ENCODE data around the gene TAS2R40.

TAS2R40 gene

GRCh38 chr7:143217806-143218205 lies 4.0 kb upstream of the TAS2R40 start:
- DNase-seq (ENCODE audit: low spot score): no peak
- TF ChIP-seq CTCF (conservative IDR thresholded peaks at IDR 0.05; ENCODE audit: low read depth): no peak
- ChIA-PET POLR2A (ENCODE audit: low non-redundant PET) (no interaction called here), CTCF (no interaction called here)
- H3K27ac ChIP-seq: no peak overlapping the region

- no peak overlapping the region for H3K27ac ChIP-seq
- CTCF ChIA-PET: no interaction called here
- POLR2A ChIA-PET (ENCODE audit: low non-redundant PET): no interaction called here
- no peak for TF ChIP-seq CTCF (conservative IDR thresholded peaks at IDR 0.05; ENCODE audit: low read depth)
- DNase-seq (ENCODE audit: low spot score): no peak
Observed at GRCh38 chr7:143221286-143221685, 551 bp upstream of the TAS2R40 start.

GRCh38 chr7:143222782-143223181 lies 945 bp downstream of the TAS2R40 start:
- ChIA-PET POLR2A (ENCODE audit: low non-redundant PET) (no interaction called here), CTCF (no interaction called here)
- DNase-seq (ENCODE audit: low spot score): no peak
- no peak for TF ChIP-seq CTCF (conservative IDR thresholded peaks at IDR 0.05; ENCODE audit: low read depth)
- H3K27ac ChIP-seq: no peak overlapping the region

GRCh38 chr7:143223784-143224183 lies 1.9 kb downstream of the TAS2R40 start:
- no peak for TF ChIP-seq CTCF (conservative IDR thresholded peaks at IDR 0.05; ENCODE audit: low read depth)
- ChIA-PET POLR2A (ENCODE audit: low non-redundant PET) (no interaction called here), CTCF (interaction anchor here (0.9 kb wide), 1 partner anchor 17 kb away, joined by 4 read pairs; no protein-coding TSS in a partner anchor)
- no peak overlapping the region for H3K27ac ChIP-seq
- DNase-seq (ENCODE audit: low spot score): no peak

GRCh38 chr7:143225047-143225446 lies 3.2 kb downstream of the TAS2R40 start:
- ChIA-PET CTCF (no interaction called here), POLR2A (ENCODE audit: low non-redundant PET) (no interaction called here)
- DNase-seq (ENCODE audit: low spot score): no peak
- no peak for TF ChIP-seq CTCF (conservative IDR thresholded peaks at IDR 0.05; ENCODE audit: low read depth)
- H3K27ac ChIP-seq: no peak overlapping the region

- DNase-seq (ENCODE audit: low spot score): no peak
- no peak overlapping the region for H3K27ac ChIP-seq
- POLR2A ChIA-PET (ENCODE audit: low non-redundant PET): no interaction called here
- no peak for TF ChIP-seq CTCF (conservative IDR thresholded peaks at IDR 0.05; ENCODE audit: low read depth)
- CTCF ChIA-PET: no interaction called here
Observed at GRCh38 chr7:143227806-143228205, 6.0 kb downstream of the TAS2R40 start.

Measured in RWPE1 (cell line).